ENCODE results near the gene RCCD1. TPM values are rescaled to one million over a fixed set of nuclear protein-coding genes. Genes with fewer than 3 reads are reported as not detected.

RCCD1 gene
- total RNA-seq, 1 donor from 2014 or later: 32.7 TPM

DNA sequence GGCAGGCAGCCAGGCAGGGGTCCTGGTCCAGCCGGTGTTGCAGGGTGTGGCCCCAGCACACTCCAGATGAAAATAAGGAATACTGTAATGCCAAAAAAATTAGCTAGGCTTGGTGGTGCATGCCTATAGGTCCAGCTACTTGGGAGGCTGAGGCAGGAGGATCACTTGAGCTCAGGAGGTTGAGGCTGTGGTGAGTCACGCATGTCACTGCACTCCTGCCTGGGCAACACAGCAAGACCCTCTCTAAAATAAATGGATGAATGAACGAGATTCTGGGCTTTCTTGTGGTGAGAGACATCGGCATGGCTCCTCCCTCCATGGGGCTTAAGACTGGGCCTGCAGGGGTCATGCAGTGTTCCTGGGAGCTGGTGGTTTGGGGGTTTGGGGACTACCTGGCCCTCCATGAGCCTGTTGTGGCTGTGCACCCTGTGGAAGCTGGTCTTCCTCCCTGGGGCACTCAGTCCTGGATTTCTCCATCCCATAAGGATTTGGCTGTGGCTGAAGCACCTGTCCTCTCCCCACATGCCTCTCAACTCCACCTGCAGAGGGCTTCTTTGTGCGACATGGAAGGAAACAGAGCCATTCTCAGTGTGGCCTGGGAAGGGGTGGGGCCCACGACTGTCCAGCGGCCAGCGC is 7.6 kb upstream of the RCCD1 start:
- TF ChIP-seq CTCF (conservative IDR thresholded peaks at IDR 0.05; ENCODE audit: low read depth, low read length): no peak
- no peak for DNase-seq (ENCODE audit: low read depth)
- H3K4me3 ChIP-seq (ENCODE audit: low read depth, low read length): no peak overlapping the region

DNA sequence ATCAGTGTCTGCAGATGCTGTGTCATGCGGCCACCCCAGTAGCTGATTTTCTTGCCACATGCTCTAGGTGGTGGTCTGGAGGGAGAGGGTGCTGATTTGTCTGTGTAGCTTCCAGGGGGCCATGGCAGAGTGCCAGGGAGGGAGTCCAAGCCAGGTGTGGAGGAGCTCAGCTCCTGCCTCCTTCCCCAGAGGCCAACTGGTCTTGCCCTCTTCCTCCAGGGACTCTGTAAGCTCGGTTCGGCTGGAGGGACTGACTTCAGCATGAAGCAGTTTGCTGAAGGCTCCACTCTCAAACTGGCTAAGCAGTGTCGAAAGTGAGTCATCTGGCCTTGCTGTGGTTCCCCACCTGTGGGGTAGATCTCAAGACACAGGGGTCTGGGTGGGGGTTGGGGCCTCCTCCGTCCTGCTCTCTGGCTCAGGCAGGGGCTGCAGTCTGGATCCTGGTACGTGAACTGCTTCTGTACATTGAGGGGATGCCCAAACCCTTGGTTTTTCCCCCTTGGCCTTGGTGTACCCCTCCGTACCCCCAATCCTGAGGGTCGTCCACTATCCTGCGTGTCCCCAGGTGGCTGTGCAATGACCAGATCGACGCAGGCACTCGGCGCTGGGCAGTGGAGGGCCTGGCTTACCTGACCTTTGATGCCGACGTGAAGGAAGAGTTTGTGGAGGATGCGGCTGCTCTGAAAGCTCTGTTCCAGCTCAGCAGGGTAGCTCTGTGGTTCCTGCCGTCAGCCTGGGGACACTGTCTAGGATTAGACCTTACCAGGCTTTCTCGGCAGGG is 6.9 kb upstream of the RCCD1 start:
- DNase-seq (ENCODE audit: low read depth): no peak
- TF ChIP-seq CTCF (conservative IDR thresholded peaks at IDR 0.05; ENCODE audit: low read depth, low read length): no peak
- no peak overlapping the region for H3K4me3 ChIP-seq (ENCODE audit: low read depth, low read length)

- TF ChIP-seq CTCF (conservative IDR thresholded peaks at IDR 0.05; ENCODE audit: low read depth, low read length): no peak
- DNase-seq (ENCODE audit: low read depth): no peak
- H3K4me3 ChIP-seq (ENCODE audit: low read depth, low read length): no peak overlapping the region
Observed at GRCh38 chr15:90948506-90948905, 6.2 kb upstream of the RCCD1 start.

DNA sequence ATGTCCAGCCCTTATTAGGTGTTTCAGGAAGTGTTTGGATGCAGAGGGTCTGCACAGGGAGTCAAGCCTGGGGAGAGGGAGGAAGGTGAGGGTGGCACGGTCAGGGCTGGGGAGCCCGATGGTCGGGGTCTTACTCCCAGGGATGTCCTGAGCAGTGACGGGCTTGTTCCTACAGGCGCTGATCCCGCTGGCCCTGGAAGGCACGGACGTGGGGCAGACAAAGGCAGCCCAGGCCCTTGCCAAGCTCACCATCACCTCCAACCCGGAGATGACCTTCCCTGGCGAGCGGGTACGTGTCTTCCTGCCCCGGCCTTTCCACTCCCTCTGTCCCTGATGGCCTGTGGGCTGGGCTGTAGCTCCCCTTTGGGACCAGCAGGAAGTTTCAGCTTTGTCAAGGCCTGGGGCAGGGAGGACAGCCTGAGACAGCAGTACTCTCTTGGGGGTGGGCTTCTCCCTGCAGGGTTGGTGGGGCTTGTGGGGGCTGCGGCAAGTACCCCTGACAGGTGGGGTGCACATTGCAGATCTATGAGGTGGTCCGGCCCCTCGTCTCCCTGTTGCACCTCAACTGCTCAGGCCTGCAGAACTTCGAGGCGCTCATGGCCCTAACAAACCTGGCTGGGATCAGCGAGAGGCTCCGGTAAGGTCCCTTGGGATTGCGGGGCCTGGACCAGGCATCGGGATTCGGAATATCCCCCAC is 4.6 kb upstream of the RCCD1 start:
- no peak overlapping the region for H3K4me3 ChIP-seq (ENCODE audit: low read depth, low read length)
- no peak for TF ChIP-seq CTCF (conservative IDR thresholded peaks at IDR 0.05; ENCODE audit: low read depth, low read length)
- DNase-seq (ENCODE audit: low read depth): no peak

GRCh38 chr15:90950676-90951075 is 4.0 kb upstream of the RCCD1 start:
- no peak overlapping the region for H3K4me3 ChIP-seq (ENCODE audit: low read depth, low read length)
- no peak for TF ChIP-seq CTCF (conservative IDR thresholded peaks at IDR 0.05; ENCODE audit: low read depth, low read length)
- DNase-seq (ENCODE audit: low read depth): no peak

- no peak for DNase-seq (ENCODE audit: low read depth)
Observed at GRCh38 chr15:90952901-90953677, 1.6 kb upstream of the RCCD1 start.

More at GRCh38 chr15:90952901-90953677, 1.6 kb upstream of the RCCD1 start:
- no peak for TF ChIP-seq CTCF (conservative IDR thresholded peaks at IDR 0.05; ENCODE audit: low read depth, low read length)
- H3K4me3 ChIP-seq (ENCODE audit: low read depth, low read length): no peak overlapping the region

Data from epithelial cell of proximal tubule (primary cell).